ENCODE measurements around the gene CARD19. TPM values are rescaled to one million over a fixed set of nuclear protein-coding genes. Genes with fewer than 3 reads are reported as not detected.
A peak's percentile ranks its signal among the peaks of the same experiment; 100 is the strongest.

The CARD19 gene
- total RNA-seq, 1 experiment from 2014 or later = 33.3 TPM

DNA sequence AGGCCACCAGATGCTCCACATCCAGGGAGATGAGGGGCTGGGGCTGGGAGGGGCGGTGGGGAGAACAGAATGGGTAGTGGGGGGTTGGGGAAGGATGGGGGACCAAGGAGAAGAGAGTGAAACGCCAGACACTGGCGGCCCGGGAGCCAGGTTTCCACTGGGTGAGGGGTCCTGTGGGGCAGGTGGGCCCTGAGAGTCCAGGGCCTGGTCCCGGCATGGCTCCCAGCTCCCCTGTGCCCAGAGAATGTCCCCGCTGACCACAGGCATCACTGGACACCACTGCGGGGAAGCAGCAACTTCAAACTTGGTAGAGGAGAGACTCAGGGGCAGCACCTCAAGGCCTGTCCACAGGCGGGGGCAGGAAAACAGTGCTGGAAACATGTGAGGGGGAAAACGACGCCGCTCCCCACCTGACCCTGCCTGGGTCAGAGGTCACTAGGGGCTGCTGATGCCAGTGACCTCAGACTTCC lies 24.9 kb downstream of the CARD19 start:
- Histone ChIP-seq H3K4me1 (replicated peaks) (peaks cover 20% of the 10 kb centered on the region), H3K27me3 (replicated peaks) (no peaks in the 10 kb centered on the region), H3K27ac (no peak overlapping the region), H3K9me3 (replicated peaks) (no peaks in the 10 kb centered on the region), H3K36me3 (peaks cover 25% of the 10 kb centered on the region), H3K4me3 (no peak overlapping the region)
- no peak for DNase-seq (ENCODE audit: low read depth in 1 of 2, low spot score in 2 of 2)

DNA sequence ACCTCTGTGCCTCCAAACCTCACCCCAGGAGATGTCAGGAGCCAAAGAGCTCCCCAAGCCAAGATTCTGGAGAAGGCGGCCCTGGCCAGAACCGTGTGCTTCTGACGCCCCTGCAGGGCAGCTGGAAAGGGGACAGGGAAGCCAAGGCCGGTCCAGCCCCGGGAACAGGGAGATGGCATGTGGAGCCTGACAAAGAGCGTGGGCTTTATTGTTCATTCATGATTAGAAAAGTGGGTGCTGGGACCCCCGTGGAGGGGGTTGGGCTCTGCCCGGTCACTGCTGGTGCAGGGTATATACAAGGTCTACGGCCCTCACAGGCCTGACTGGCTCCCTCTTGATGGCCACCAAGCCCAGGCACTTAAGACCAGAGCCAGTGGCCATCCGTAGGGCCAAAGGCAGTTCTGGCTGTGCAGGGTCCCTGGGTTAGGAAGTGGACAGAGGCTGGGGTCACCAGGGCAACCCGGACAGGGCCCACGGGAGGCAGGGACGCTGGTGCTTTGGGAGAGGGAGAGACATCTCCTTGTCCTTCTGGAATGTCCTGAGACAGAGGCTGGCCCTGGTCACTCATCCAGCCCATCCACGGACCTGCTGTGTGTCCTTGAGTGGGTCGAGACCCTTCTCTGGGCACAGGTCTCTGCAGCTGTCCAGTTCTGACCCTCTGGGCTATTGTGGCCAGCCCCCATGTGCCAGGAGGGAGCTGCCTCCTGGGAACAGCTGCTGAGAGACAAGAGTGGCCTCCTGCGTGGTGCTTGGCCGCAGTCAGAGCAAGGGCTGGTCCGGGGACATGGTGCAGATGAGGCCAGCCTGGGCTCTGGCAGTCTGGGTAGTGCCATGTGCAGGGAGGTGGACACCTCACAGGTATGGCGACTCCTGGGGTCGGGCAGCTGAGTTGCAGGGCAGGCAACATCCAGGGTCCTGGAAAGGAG lies 25.6 kb downstream of the CARD19 start:
- H3K27me3 ChIP-seq (replicated peaks) = no peaks in the 10 kb centered on the region
- H3K9me3 ChIP-seq (replicated peaks) = no peaks in the 10 kb centered on the region
- DNase-seq (ENCODE audit: low read depth in 1 of 2, low spot score in 2 of 2) = no peak
- H3K4me3 ChIP-seq = no peak overlapping the region
- peaks cover 27% of the 10 kb centered on the region for H3K4me1 ChIP-seq (replicated peaks)
- H3K27ac ChIP-seq = no peak overlapping the region
- peaks cover 28% of the 10 kb centered on the region for H3K36me3 ChIP-seq

DNA sequence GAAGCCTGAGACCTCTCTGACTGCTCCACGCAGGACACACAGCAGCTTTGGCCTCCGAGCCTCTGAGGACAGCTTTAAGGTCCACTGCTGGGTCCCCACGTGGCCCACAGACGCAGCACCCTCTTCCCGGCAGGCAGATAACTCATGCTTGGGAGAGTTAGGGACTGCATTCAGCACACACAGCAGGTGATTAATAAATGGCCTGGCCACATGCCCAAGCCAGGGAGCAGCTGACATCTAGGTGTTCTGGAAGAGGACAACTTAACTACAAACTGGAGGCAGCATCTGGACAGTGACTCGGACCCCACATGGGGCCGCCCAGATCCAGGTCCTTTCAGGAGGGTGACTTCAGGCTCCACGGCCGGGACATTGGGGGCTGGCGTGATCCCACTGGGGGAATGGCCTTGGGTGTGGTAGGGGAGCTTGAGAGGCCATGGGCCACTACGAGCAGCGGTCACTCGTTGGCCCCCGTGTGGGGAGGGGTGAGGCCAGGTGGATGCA lies 26.8 kb downstream of the CARD19 start:
- Histone ChIP-seq H3K27ac (no peak overlapping the region), H3K27me3 (replicated peaks) (no peaks in the 10 kb centered on the region), H3K9me3 (replicated peaks) (no peaks in the 10 kb centered on the region), H3K36me3 (peaks cover 28% of the 10 kb centered on the region), H3K4me1 (replicated peaks) (peaks cover 27% of the 10 kb centered on the region), H3K4me3 (no peak overlapping the region)
- DNase-seq (ENCODE audit: low read depth in 1 of 2, low spot score in 2 of 2) = no peak

DNA sequence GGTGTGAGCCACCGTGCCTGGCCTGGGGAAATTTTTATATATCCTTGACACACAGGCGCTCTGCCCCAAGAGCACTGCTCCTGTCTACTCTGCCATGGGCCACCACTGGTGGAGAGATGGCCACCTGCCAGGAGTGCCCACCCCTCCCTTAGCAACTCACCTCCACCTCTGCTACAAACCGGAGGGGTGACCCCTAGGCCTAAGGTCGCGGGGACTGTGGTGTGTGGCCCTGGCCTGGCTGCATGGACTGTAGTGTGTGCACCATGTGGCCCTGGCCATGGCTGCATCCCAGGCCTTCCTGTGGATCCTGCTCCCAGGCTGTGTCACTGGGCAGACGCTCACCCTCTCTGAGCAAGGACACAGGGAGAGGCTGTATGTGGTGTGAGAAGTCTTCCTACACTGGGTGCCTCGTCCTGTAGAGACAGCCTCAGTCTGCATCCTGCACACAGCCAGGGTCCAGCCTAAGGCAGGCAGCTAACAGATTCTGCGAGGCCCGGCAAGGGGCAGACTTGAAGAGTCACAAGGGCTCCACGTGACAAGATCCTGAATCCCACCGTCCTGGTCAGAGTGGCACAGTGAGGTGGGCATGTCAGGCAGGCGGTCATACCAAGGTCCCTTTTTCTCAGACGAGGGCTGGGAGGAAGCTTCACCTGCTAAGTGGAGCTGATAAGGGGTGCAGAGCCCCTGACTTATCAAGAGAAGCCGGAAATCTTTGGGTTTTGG lies 27.7 kb downstream of the CARD19 start:
- H3K27ac ChIP-seq = no peak overlapping the region
- H3K9me3 ChIP-seq (replicated peaks) = no peaks in the 10 kb centered on the region
- DNase-seq (ENCODE audit: low read depth in 1 of 2, low spot score in 2 of 2) = no peak
- H3K27me3 ChIP-seq (replicated peaks) = no peaks in the 10 kb centered on the region
- no peak overlapping the region for H3K4me3 ChIP-seq
- peaks cover 28% of the 10 kb centered on the region for H3K36me3 ChIP-seq
- peaks cover 27% of the 10 kb centered on the region for H3K4me1 ChIP-seq (replicated peaks)

DNA sequence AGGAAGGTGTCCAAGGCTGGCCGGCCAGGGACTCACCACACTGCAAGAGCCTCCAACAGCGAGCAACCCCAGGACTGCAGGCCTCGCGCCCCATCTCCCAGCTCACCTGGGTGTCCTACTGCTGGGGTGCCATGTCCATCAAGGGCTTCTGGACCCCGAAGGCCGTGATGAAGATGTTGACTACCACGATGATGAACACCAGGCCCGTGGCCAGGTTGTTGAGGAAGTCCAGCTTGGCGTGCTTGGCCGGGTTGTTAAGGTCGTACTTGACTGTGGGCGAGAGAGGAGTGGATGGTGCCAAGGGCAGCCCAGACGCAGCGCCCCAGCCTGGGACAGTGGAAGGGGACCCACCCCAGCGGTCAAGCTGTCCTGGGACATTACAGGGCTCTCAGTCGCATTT lies 28.8 kb downstream of the CARD19 start:
- Histone ChIP-seq H3K36me3 (peaks cover 28% of the 10 kb centered on the region), H3K27ac (no peak overlapping the region), H3K4me3 (no peak overlapping the region), H3K9me3 (replicated peaks) (no peaks in the 10 kb centered on the region), H3K27me3 (replicated peaks) (no peaks in the 10 kb centered on the region), H3K4me1 (replicated peaks) (peaks cover 21% of the 10 kb centered on the region)
- no peak for DNase-seq (ENCODE audit: low read depth in 1 of 2, low spot score in 2 of 2)

DNA sequence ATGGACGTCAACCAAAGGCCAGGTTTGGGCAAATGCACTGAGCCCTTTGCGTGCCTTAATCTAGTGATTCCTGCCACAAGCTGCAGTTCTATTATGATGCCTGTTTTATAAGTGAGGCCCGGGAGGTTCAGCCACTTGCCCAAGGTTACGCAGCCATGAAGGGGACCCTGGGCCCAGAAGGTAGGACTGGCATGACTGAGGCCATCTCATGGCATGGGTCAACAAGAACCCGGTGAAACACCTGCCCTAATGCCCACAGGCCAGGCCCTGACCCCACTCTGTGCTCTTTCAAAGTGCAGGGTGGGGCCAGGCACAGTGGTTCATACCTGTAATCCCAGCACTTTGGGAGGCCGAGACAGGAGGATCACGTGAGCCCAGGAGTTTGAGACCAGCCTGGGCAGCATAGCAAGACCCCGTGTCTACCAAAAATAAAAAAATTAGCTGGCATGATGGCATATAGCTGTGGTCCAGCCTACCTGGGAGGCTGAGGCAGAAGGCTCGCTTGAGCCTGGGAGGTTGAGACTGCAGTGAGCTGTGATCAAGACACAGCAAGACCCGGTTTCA lies 29.4 kb downstream of the CARD19 start:
- Histone ChIP-seq H3K9me3 (replicated peaks) (no peaks in the 10 kb centered on the region), H3K4me1 (replicated peaks) (peaks cover 15% of the 10 kb centered on the region), H3K4me3 (no peak overlapping the region), H3K36me3 (peaks cover 28% of the 10 kb centered on the region), H3K27ac (0 out of 2 replicates have a peak overlapping the region, but pooled peaks have one; percentile 31), H3K27me3 (replicated peaks) (no peaks in the 10 kb centered on the region)
- no peak for DNase-seq (ENCODE audit: low read depth in 1 of 2, low spot score in 2 of 2)

DNA sequence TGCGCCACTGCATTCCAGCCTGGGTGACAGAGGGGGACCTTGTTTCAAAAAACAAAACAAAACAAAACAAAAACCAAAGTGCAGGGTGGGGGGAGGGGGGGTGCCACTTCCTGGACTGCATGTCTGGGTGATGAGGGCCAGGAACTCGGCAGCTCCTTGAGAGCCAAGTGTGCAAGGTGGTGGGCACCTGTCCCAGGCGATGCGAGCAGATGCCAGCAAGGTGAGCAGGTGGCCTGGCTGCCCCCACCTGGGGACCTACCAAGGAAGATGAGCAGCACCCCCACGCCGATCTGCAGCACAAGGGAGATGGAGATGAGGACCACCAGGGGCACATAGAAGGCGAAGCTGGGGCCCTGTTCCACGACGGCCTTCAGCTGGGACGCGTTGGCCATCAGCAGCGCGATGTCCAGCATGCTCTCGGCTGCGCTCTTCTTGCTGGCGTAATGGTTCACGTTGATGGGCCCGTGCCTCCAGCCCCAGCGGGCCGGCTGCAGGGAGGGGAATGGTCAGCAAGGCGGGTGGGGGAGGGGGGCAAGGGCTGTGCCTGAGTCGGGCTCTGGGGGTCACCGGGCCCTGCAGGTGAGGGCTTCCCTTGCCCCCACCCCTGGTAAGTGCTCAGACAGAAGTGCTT lies 30.2 kb downstream of the CARD19 start:
- 0 out of 2 replicates have a peak overlapping the region, but pooled peaks have one; percentile 31 for H3K27ac ChIP-seq
- peaks cover 25% of the 10 kb centered on the region for H3K36me3 ChIP-seq
- no peak for DNase-seq (ENCODE audit: low read depth in 1 of 2, low spot score in 2 of 2)
- H3K9me3 ChIP-seq (replicated peaks) = no peaks in the 10 kb centered on the region
- H3K4me3 ChIP-seq = no peak overlapping the region
- H3K4me1 ChIP-seq (replicated peaks) = peaks cover 16% of the 10 kb centered on the region
- no peaks in the 10 kb centered on the region for H3K27me3 ChIP-seq (replicated peaks)

DNA sequence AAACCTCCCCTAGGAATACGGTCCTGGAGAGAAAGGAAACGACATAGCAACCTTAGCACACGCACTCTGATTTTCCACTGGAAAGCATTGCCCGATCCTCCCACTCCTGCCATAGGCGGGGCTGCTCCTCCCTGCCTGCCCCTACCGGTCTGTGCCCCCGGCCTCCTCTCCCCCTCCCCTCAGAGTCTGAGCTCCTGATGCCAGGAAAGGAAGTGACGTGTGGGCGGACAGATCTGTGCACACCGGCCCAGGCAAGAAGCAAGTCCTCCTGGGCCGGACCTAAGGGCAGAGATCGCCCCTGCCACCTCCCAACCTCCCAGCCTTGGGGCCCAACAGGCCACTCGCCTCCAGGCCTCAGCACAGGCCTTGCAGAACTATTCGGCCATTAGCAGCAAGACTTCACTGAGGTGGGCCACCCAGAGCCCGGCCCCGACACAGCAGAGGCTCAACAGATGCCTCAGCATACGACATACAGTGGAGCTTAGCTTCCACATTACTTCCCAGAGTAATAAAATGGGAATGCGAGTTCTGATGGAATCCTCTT lies 30.9 kb downstream of the CARD19 start:
- Histone ChIP-seq H3K4me3 (no peak overlapping the region), H3K27me3 (replicated peaks) (no peaks in the 10 kb centered on the region), H3K4me1 (replicated peaks) (peaks cover 23% of the 10 kb centered on the region), H3K36me3 (peaks cover 23% of the 10 kb centered on the region), H3K9me3 (replicated peaks) (no peaks in the 10 kb centered on the region), H3K27ac (no peak overlapping the region)
- DNase-seq (ENCODE audit: low read depth in 1 of 2, low spot score in 2 of 2) = no peak

DNA sequence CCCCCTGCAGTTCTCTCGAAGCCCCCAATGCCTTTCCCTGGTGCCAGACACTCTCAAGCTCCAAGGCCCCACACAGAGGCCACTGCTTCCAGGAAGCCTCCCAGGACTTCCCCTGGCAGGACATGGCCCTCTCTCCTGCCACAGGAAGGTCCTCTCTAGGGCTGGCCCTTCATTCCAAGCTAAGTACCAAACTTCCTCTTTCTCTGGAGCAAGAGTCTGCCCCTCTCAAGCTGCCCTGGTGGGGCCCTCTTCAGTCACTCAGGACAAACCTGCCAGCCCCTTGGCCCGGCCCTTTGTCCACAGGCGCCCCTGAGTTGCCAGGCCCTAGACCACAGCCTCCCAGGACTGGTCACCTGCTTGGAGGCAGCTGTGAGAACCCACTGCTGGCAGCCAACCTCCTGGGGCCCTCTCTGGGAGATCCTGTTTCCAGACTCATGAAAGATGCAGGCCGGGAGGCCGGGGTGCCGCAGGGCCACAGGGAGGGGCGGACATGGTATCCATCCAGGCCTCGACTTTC lies 31.4 kb downstream of the CARD19 start:
- no peak overlapping the region for H3K27ac ChIP-seq
- H3K27me3 ChIP-seq (replicated peaks) = no peaks in the 10 kb centered on the region
- no peak overlapping the region for H3K4me3 ChIP-seq
- DNase-seq (ENCODE audit: low read depth in 1 of 2, low spot score in 2 of 2) = no peak
- no peaks in the 10 kb centered on the region for H3K9me3 ChIP-seq (replicated peaks)
- peaks cover 28% of the 10 kb centered on the region for H3K4me1 ChIP-seq (replicated peaks)
- peaks cover 23% of the 10 kb centered on the region for H3K36me3 ChIP-seq

DNA sequence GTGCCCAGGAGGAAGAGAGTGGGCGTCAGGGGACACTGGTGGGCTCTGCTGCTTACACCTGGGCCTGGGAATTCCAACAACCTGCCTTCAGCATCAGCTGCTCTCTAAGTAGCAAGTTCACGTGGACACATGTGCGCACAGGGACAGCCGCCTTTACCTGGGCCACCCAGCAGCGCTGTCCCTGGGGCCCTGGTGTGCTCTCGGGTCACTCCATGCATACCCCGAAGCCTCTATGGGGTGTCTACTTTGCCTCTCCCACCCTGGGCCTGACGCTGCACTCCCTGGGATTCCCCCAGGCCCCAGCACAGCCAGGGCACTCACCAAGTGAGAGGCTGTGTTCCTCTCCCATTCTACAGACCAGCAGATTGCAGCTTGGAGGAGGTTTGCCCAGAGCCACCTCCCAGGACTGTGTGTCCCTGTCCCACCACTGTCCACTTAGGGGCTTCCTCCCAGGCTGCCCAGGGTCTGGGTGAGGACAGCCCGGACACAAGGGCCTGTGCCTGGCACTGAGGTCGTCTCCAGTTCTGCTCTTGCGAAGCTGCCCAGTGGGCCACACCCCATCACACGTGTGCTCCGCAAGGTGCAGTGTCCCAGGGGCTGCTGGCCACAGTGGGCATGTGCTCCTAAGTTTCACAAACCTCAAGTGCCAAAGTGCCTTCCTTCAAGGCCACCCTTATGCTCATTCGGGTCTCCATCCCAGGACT lies 32.1 kb downstream of the CARD19 start:
- Histone ChIP-seq H3K27ac (no peak overlapping the region), H3K4me1 (replicated peaks) (peaks cover 35% of the 10 kb centered on the region), H3K9me3 (replicated peaks) (no peaks in the 10 kb centered on the region), H3K4me3 (no peak overlapping the region), H3K36me3 (peaks cover 23% of the 10 kb centered on the region), H3K27me3 (replicated peaks) (no peaks in the 10 kb centered on the region)
- no peak for DNase-seq (ENCODE audit: low read depth in 1 of 2, low spot score in 2 of 2)

DNA sequence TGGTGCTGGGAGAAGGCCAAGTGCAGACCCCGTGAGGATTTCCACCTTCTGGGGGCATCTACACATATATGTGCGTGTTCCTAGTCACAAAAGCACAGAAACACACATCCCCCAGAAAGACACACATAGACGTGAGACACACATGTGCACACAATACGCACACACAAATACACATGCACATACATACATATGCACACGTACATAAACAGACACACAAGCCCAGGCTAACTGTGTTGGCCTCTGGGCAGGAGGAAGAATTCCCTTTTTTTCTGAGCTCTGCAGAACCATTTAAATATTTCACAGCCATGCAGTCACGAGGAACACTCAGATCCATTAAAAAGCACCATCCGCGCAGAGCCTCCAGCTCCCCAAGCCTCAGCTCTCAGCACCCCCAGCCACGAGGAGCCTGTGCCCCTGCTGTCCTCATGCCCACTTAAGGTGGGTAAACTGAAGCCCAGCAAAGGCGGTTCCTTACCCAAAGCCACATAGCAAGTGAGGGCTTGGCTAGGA lies 32.8 kb downstream of the CARD19 start:
- Histone ChIP-seq H3K36me3 (peaks cover 18% of the 10 kb centered on the region), H3K4me1 (replicated peaks) (peaks cover 40% of the 10 kb centered on the region), H3K9me3 (replicated peaks) (0 out of 2 replicates have a peak, but pooled peaks cover under 1% of the 10 kb centered on the region), H3K27ac (no peak overlapping the region), H3K4me3 (no peak overlapping the region), H3K27me3 (replicated peaks) (no peaks in the 10 kb centered on the region)
- DNase-seq (ENCODE audit: low read depth in 1 of 2, low spot score in 2 of 2) = no peak

DNA sequence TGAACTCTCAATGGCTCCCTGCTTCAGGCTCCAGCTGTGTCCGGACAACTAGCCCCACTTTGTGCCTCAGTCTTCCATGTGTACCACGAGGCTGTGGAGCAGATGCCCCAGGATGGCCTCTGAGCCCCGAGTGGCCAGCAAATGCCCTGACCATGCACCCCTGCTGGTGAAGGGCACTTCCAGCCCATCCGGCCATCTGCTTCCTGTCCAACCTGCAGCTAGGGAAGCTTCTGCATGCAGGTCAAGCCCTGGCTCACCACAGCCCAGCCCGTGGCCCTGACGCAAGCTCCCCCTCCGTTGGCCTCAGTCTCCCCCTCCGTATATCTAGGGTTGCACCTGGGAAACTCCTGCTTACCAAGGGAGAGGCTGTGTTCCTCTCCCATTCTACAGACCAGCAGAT lies 33.3 kb downstream of the CARD19 start:
- peaks cover 45% of the 10 kb centered on the region for H3K4me1 ChIP-seq (replicated peaks)
- H3K36me3 ChIP-seq = peaks cover 20% of the 10 kb centered on the region
- no peak overlapping the region for H3K4me3 ChIP-seq
- no peaks in the 10 kb centered on the region for H3K27me3 ChIP-seq (replicated peaks)
- no peak for DNase-seq (ENCODE audit: low read depth in 1 of 2, low spot score in 2 of 2)
- no peak overlapping the region for H3K27ac ChIP-seq
- H3K9me3 ChIP-seq (replicated peaks) = peaks cover 3% of the 10 kb centered on the region; the same call in 1 of the 2 replicates

All from SJSA1 (cell line).